22Rv1 (cell line): Measurements from ENCODE around the gene MAD1L1.

Experiments used
- CTCF ChIP-seq: fragments of 450-650 bp; IDR thresholded peaks from 2 replicates; pipeline ENCODE4 v1.5.1; 2017; ENCODE audit warnings: mild to moderate bottlenecking
- ZFX ChIP-seq: fragments of 450-650 bp; IDR thresholded peaks from 2 replicates; pipeline ENCODE4 v1.6.1; 2017; ENCODE audit warnings: antibody characterized with exemption, borderline replicate concordance

GRCh38 chr7:2260820-2261219 lies 28.1 kb upstream of the MAD1L1 start:
- TF ChIP-seq CTCF (no peak), ZFX (no peak)
